HepG2 (cell line): Measurements from ENCODE around the gene IDH3A. TPM values are rescaled to one million over a fixed set of nuclear protein-coding genes. Genes with fewer than 3 reads are reported as not detected.

Experiments
- ADNP ChIP-seq: sonication (generic); formaldehyde crosslinking; IDR thresholded peaks from 2 replicates; pipeline ENCODE4 v1.4.0; 2020; ENCODE audit warnings: missing genetic modification reagents
- ASH2L ChIP-seq: fragments of 300-600, 200-600 bp; sonication (generic); IDR thresholded peaks from 2 replicates; pipeline ENCODE4 v1.7.0; 2017; ENCODE audit warnings: low read depth, mild to moderate bottlenecking, moderate library complexity, mixed read lengths, low read length; ENCODE audit not compliant: insufficient read length
- DPF2 ChIP-seq: sonication (generic); formaldehyde crosslinking; IDR thresholded peaks from 2 replicates; pipeline ENCODE4 v1.4.0; 2020; ENCODE audit warnings: mild to moderate bottlenecking, low read depth, missing genetic modification reagents, borderline replicate concordance
- JUNB ChIP-seq: sonication (generic); formaldehyde crosslinking; IDR thresholded peaks from 2 replicates; pipeline ENCODE4 v1.8.0; 2022; ENCODE audit warnings: missing genetic modification reagents, mild to moderate bottlenecking, borderline replicate concordance
- NFE2 ChIP-seq: sonication (generic); formaldehyde crosslinking; IDR thresholded peaks from 2 replicates; pipeline ENCODE4 v1.4.0; 2020; ENCODE audit warnings: missing genetic modification reagents
- NFIB ChIP-seq: sonication (generic); formaldehyde crosslinking; IDR thresholded peaks from 2 replicates; pipeline ENCODE4 v1.9.0; 2021; ENCODE audit warnings: missing genetic modification reagents, mild to moderate bottlenecking, borderline replicate concordance
- NR2F1 ChIP-seq, 2 experiments: fragments of 450-650 bp in 1 of 2; formaldehyde crosslinking in 1 of 2; IDR thresholded peaks; 2 replicates each; pipeline versions ENCODE4 v1.5.0 to v1.6.1; 2016 to 2020; ENCODE audit warnings: mild to moderate bottlenecking in 1 of 2, missing compliant biosample characterization in 1 of 2, missing genetic modification reagents in 1 of 2, moderate library complexity in 1 of 2
- PRDM10 ChIP-seq: sonication (generic); formaldehyde crosslinking; IDR thresholded peaks from 2 replicates; pipeline ENCODE4 v1.4.0; 2020; ENCODE audit warnings: low read depth, missing genetic modification reagents
- SALL2 ChIP-seq: sonication (generic); formaldehyde crosslinking; IDR thresholded peaks from 2 replicates; pipeline ENCODE4 v1.8.1; 2023; ENCODE audit warnings: mild to moderate bottlenecking, missing genetic modification reagents, inconsistent platforms
- TBL1XR1 ChIP-seq: fragments of 150-350 bp; IDR thresholded peaks from 2 replicates; pipeline ENCODE4 v1.6.1; 2014; ENCODE audit warnings: borderline replicate concordance, low read length; ENCODE audit not compliant: partially characterized antibody
- ZBTB7A ChIP-seq: sonication (generic); formaldehyde crosslinking; IDR thresholded peaks from 2 replicates; pipeline ENCODE4 v1.8.0; 2022; ENCODE audit warnings: mild to moderate bottlenecking, missing genetic modification reagents
- ZFP36L1 ChIP-seq: sonication (generic); formaldehyde crosslinking; IDR thresholded peaks from 2 replicates; pipeline ENCODE4 v1.8.0; 2022; ENCODE audit warnings: mild to moderate bottlenecking, missing genetic modification reagents, moderate library complexity
- ZNF101 ChIP-seq: sonication (generic); formaldehyde crosslinking; IDR thresholded peaks from 2 replicates; pipeline ENCODE4 v1.4.0; 2020; ENCODE audit warnings: mild to moderate bottlenecking, low read depth, missing genetic modification reagents, borderline replicate concordance
- ZNF17 ChIP-seq: sonication (generic); formaldehyde crosslinking; IDR thresholded peaks from 2 replicates; pipeline ENCODE4 v1.5.0; 2020; ENCODE audit warnings: mild to moderate bottlenecking, missing genetic modification reagents
- ZNF33A ChIP-seq: sonication (generic); formaldehyde crosslinking; IDR thresholded peaks from 2 replicates; pipeline ENCODE4 v1.5.1; 2020; ENCODE audit warnings: missing genetic modification reagents, mild to moderate bottlenecking, moderate library complexity, borderline replicate concordance
- ZNF383 ChIP-seq: sonication (generic); formaldehyde crosslinking; IDR thresholded peaks from 2 replicates; pipeline ENCODE4 v1.4.0; 2020; ENCODE audit warnings: missing genetic modification reagents, mild to moderate bottlenecking, borderline replicate concordance
- ZNF44 ChIP-seq: sonication (generic); formaldehyde crosslinking; IDR thresholded peaks from 2 replicates; pipeline ENCODE4 v1.5.1; 2020; ENCODE audit warnings: mild to moderate bottlenecking, missing genetic modification reagents
- ZNF546 ChIP-seq: sonication (generic); formaldehyde crosslinking; conservative IDR thresholded peaks from 2 replicates; pipeline ENCODE4 v1.8.1; 2023; ENCODE audit warnings: mild to moderate bottlenecking, missing genetic modification reagents
- ZSCAN12 ChIP-seq: sonication (generic); formaldehyde crosslinking; IDR thresholded peaks from 2 replicates; pipeline ENCODE4 v1.9.0; 2021; ENCODE audit warnings: mild to moderate bottlenecking, missing genetic modification reagents
- polyA plus RNA-seq, 8 experiments: library from polyadenylated mRNA; depleted of rRNA in 3 of 8; stranded (reverse) in 7 of 8; unstranded in 1 of 8; fragments of >200 nt; fragmentation: Illumina TruSeq in 4 of 8; extraction: Trizol in 4 of 8; gene quantifications; 2 replicates each; pipeline versions ENCODE4 v1.2.1 to v1.2.3, GENCODE V29; 2011 to 2016; ENCODE audit warnings: low read depth in 4 of 8, missing spikeins in 1 of 8, mixed read lengths in 1 of 8; ENCODE audit not compliant: insufficient read depth in 1 of 8
- total RNA-seq, 5 experiments: library from RNA; depleted of rRNA; stranded (reverse); fragments of >200 nt; fragmentation: Illumina TruSeq; extraction: Trizol; gene quantifications; 2 replicates each; pipeline ENCODE4 v1.2.3, GENCODE V29; 2016; ENCODE audit warnings: low read depth in 1 of 5
- TF ChIP-seq, protein P1 (sequence below): sonication (generic); formaldehyde crosslinking; IDR thresholded peaks from 2 replicates; pipeline ENCODE4 v1.4.0; 2020; ENCODE audit warnings: missing genetic modification reagents
- TF ChIP-seq, protein P2 (sequence below): sonication (generic); formaldehyde crosslinking; IDR thresholded peaks from 2 replicates; pipeline ENCODE4 v1.4.0; 2020; ENCODE audit warnings: missing genetic modification reagents, mild to moderate bottlenecking, borderline replicate concordance

Gene IDH3A
- total and polyA plus RNA-seq, 2 of the 13 experiments (the other 11 are each of a cell fraction or from before 2014, with no cell fraction given), result 40.7 to 50.7 TPM

- no peak for TF ChIP-seq NR2F1 (CRISPR knock-in tag; IDR thresholded peaks at IDR 0.05)
- no peak for TF ChIP-seq PRDM10 (CRISPR knock-in tag)
- no peak for TF ChIP-seq TBL1XR1
- no peak for TF ChIP-seq ZBTB7A (CRISPR knock-in tag)
- peak; percentile 7 for TF ChIP-seq ASH2L
- no peak for TF ChIP-seq ZSCAN12 (CRISPR knock-in tag)
- TF ChIP-seq JUNB (CRISPR knock-in tag), result no peak
- TF ChIP-seq ZNF383 (CRISPR knock-in tag), result no peak
- no peak for TF ChIP-seq ADNP (CRISPR knock-in tag)
- no peak for TF ChIP-seq ZNF17
- no peak for TF ChIP-seq SALL2 (CRISPR knock-in tag)
- no peak for TF ChIP-seq ZNF44 (CRISPR knock-in tag)
- no peak for TF ChIP-seq ZNF546 (CRISPR knock-in tag)
- TF ChIP-seq NFIB (CRISPR knock-in tag), result no peak
- TF ChIP-seq NFE2 (CRISPR knock-in tag), result no peak
- TF ChIP-seq ZNF101 (CRISPR knock-in tag), result no peak
- no peak for TF ChIP-seq ZNF33A (CRISPR knock-in tag)
- TF ChIP-seq, protein P1, sequence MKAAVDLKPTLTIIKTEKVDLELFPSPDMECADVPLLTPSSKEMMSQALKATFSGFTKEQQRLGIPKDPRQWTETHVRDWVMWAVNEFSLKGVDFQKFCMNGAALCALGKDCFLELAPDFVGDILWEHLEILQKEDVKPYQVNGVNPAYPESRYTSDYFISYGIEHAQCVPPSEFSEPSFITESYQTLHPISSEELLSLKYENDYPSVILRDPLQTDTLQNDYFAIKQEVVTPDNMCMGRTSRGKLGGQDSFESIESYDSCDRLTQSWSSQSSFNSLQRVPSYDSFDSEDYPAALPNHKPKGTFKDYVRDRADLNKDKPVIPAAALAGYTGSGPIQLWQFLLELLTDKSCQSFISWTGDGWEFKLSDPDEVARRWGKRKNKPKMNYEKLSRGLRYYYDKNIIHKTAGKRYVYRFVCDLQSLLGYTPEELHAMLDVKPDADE (CRISPR knock-in tag), result no peak
- TF ChIP-seq ZFP36L1 (CRISPR knock-in tag), result no peak
- TF ChIP-seq, protein P2, sequence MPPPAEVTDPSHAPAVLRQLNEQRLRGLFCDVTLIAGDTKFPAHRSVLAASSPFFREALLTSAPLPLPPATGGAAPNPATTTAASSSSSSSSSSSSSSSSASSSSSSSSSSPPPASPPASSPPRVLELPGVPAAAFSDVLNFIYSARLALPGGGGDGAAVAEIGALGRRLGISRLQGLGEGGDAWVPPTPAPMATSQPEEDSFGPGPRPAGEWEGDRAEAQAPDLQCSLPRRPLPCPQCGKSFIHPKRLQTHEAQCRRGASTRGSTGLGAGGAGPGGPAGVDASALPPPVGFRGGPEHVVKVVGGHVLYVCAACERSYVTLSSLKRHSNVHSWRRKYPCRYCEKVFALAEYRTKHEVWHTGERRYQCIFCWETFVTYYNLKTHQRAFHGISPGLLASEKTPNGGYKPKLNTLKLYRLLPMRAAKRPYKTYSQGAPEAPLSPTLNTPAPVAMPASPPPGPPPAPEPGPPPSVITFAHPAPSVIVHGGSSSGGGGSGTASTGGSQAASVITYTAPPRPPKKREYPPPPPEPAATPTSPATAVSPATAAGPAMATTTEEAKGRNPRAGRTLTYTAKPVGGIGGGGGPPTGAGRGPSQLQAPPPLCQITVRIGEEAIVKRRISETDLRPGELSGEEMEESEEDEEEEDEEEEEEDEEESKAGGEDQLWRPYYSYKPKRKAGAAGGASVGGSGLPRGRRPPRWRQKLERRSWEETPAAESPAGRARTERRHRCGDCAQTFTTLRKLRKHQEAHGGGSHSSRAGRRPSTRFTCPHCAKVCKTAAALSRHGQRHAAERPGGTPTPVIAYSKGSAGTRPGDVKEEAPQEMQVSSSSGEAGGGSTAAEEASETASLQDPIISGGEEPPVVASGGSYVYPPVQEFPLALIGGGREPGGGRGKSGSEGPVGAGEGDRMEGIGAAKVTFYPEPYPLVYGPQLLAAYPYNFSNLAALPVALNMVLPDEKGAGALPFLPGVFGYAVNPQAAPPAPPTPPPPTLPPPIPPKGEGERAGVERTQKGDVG, result no peak
- no peak for TF ChIP-seq DPF2 (CRISPR knock-in tag)
These were observed at the start of gene IDH3A (continued) for GRCh38 chr15:78149068-78149804.
